Astrocyte (in vitro differentiated cells and primary cell): ENCODE data around the gene ZHX3. TPM values are rescaled to one million over a fixed set of nuclear protein-coding genes. Genes with fewer than 3 reads are reported as not detected.
A peak's percentile ranks its signal among the peaks of the same experiment; 100 is the strongest.

Experiments used
- DNase-seq: peaks from one replicate; pipeline ENCODE4 v3.0.0-alpha.2; 2010; ENCODE audit warnings: low read depth
- FAIRE-seq: peaks from 2 replicates; lab custom pipeline; 2011; peaks lifted over from hg19 to GRCh38; lab: Jason Lieb, UNC
- H2AFZ ChIP-seq: 2 replicates; pipeline ENCODE4 v1.6.0; 2012; ENCODE audit warnings: low read depth, low read length, inconsistent platforms
- H3K27ac ChIP-seq: 2 replicates; pipeline ENCODE4 v1.5.1; 2011; ENCODE audit warnings: low read depth, low read length, inconsistent platforms
- H3K27me3 ChIP-seq: 2 replicates; pipeline ENCODE4 v1.6.0; 2011; ENCODE audit warnings: low read length, inconsistent platforms; ENCODE audit not compliant: insufficient read depth
- H3K36me3 ChIP-seq: 2 replicates; pipeline ENCODE4 v1.5.1; 2011; ENCODE audit warnings: low read length, inconsistent platforms; ENCODE audit not compliant: insufficient read depth
- H3K4me1 ChIP-seq: 2 replicates; pipeline ENCODE4 v1.5.1; 2011; ENCODE audit warnings: low read length, inconsistent platforms; ENCODE audit not compliant: insufficient read depth
- H3K4me2 ChIP-seq: 2 replicates; pipeline ENCODE4 v1.6.0; 2012; ENCODE audit warnings: low read length, inconsistent platforms
- H3K4me3 ChIP-seq: 2 replicates; pipeline ENCODE4 v1.5.1; 2011; ENCODE audit warnings: low read depth, mild to moderate bottlenecking, low read length, inconsistent platforms; ENCODE audit not compliant: insufficient read depth
- H3K79me2 ChIP-seq: 2 replicates; pipeline ENCODE4 v1.6.0; 2012; ENCODE audit warnings: mild to moderate bottlenecking, low read length, inconsistent platforms; ENCODE audit not compliant: insufficient read depth
- H3K9ac ChIP-seq: 2 replicates; pipeline ENCODE4 v1.6.0; 2012; ENCODE audit warnings: mild to moderate bottlenecking, low read length, inconsistent platforms
- H3K9me3 ChIP-seq: 2 replicates; pipeline ENCODE4 v1.5.1; 2012; ENCODE audit warnings: low read depth, mild to moderate bottlenecking, low read length, inconsistent platforms; ENCODE audit not compliant: insufficient read depth
- H4K20me1 ChIP-seq: 2 replicates; pipeline ENCODE4 v1.6.0; 2012; ENCODE audit warnings: low read length, inconsistent platforms; ENCODE audit not compliant: insufficient read depth
- H3K27ac Mint-ChIP-seq: one replicate; pipeline ENCODE4 v1.8.0; 2021; ENCODE audit warnings: mild to moderate bottlenecking, mixed read lengths; ENCODE audit not compliant: unreplicated experiment
- H3K27me3 Mint-ChIP-seq: one replicate; pipeline ENCODE4 v1.8.0; 2021; ENCODE audit warnings: low read depth, mixed read lengths; ENCODE audit not compliant: unreplicated experiment
- H3K36me3 Mint-ChIP-seq: one replicate; pipeline ENCODE4 v1.8.0; 2021; ENCODE audit warnings: low read depth, mixed read lengths; ENCODE audit not compliant: unreplicated experiment
- H3K4me1 Mint-ChIP-seq: one replicate; pipeline ENCODE4 v1.8.0; 2021; ENCODE audit warnings: low read depth, mixed read lengths; ENCODE audit not compliant: unreplicated experiment
- H3K4me3 Mint-ChIP-seq: one replicate; pipeline ENCODE4 v1.8.0; 2021; ENCODE audit warnings: mild to moderate bottlenecking, moderate library complexity, mixed read lengths; ENCODE audit not compliant: unreplicated experiment
- H3K9me3 Mint-ChIP-seq: one replicate; pipeline ENCODE4 v1.8.0; 2021; ENCODE audit warnings: mild to moderate bottlenecking, mixed read lengths; ENCODE audit not compliant: unreplicated experiment
- CTCF ChIP-seq: IDR thresholded peaks from 2 replicates; pipeline ENCODE4 v1.5.1; 2011; ENCODE audit warnings: low read depth, mild to moderate bottlenecking, inconsistent platforms, low read length, moderate library complexity; ENCODE audit not compliant: insufficient read depth
- EZH2 ChIP-seq: IDR thresholded peaks from 2 replicates; pipeline ENCODE4 v1.6.1; 2012; ENCODE audit warnings: mild to moderate bottlenecking, low read length, inconsistent platforms; ENCODE audit not compliant: insufficient read depth
- total RNA-seq: library from RNA; stranded (reverse); gene quantifications from 2 replicates; pipeline ENCODE4 v1.2.1, GENCODE V29; 2021

The ZHX3 gene
- total RNA-seq, 1 donor from 2014 or later: 41.6 TPM

- Histone ChIP-seq H3K27ac (no peak overlapping the region), H3K36me3 (no peaks in the 10 kb centered on the region), H3K4me1 (peaks cover 21% of the 10 kb centered on the region), H3K79me2 (no peaks in the 10 kb centered on the region), H3K27me3 (no peaks in the 10 kb centered on the region), H2AFZ (peak overlapping the region; percentile 24), H3K9me3 (no peaks in the 10 kb centered on the region), H4K20me1 (no peaks in the 10 kb centered on the region), H3K4me3 (no peak overlapping the region), H3K4me2 (no peak overlapping the region), H3K9ac (no peak overlapping the region)
- no peak for DNase-seq
- H3K9me3 Mint-ChIP-seq: no peaks in the 10 kb centered on the region
- H3K4me3 Mint-ChIP-seq: no peak overlapping the region
- no peak for TF ChIP-seq CTCF
- TF ChIP-seq EZH2: no peak
- H3K4me1 Mint-ChIP-seq: peaks cover 28% of the 10 kb centered on the region
- no peaks in the 10 kb centered on the region for H3K36me3 Mint-ChIP-seq
- H3K27me3 Mint-ChIP-seq: no peaks in the 10 kb centered on the region
- FAIRE-seq: no peak
- peak overlapping the region; percentile 44 for H3K27ac Mint-ChIP-seq
These were observed 9.6 kb upstream of the ZHX3 start for GRCh38 chr20:41327178-41327577.

- H3K27ac ChIP-seq: no peak overlapping the region
- peaks cover 9% of the 10 kb centered on the region for H3K4me1 ChIP-seq
- H3K79me2 ChIP-seq: peaks cover 3% of the 10 kb centered on the region
- DNase-seq (no peak), FAIRE-seq (no peak)
- H3K4me3 Mint-ChIP-seq: no peak overlapping the region
- H3K4me2 ChIP-seq: no peak overlapping the region
- H4K20me1 ChIP-seq: no peaks in the 10 kb centered on the region
- no peak overlapping the region for H3K4me3 ChIP-seq
- no peak for TF ChIP-seq CTCF
- no peak for TF ChIP-seq EZH2
- H3K9me3 ChIP-seq: no peaks in the 10 kb centered on the region
- no peak overlapping the region for H3K27ac Mint-ChIP-seq
- no peak overlapping the region for H3K9ac ChIP-seq
- H3K27me3 Mint-ChIP-seq: no peaks in the 10 kb centered on the region
- H3K9me3 Mint-ChIP-seq: no peaks in the 10 kb centered on the region
- H3K36me3 ChIP-seq: no peaks in the 10 kb centered on the region
- H3K27me3 ChIP-seq: no peaks in the 10 kb centered on the region
- no peak overlapping the region for H2AFZ ChIP-seq
- peaks cover 11% of the 10 kb centered on the region for H3K4me1 Mint-ChIP-seq
- peaks cover 1% of the 10 kb centered on the region for H3K36me3 Mint-ChIP-seq
These were observed 3.4 kb upstream of the ZHX3 start for GRCh38 chr20:41320976-41321375.

DNA sequence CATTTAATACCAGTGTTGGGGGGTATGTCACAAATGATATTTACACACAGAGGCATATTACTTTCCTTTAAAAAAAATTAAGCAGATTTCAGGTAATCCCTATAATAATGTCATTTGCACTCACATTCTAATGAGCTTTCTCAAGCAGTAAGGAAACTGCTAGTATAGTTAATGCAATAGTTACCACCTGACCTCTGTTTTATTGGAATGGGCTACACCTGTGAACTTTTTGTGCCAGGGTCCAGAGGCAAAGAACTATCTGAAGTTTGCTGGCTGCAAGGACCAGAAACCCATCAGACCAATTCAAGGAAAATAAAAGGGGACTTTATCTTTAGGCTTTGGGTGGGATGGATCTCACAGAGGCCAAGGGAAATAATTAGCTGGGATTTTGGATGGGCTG is 2.9 kb upstream of the ZHX3 start:
- no peak for DNase-seq
- Histone ChIP-seq H4K20me1 (no peaks in the 10 kb centered on the region), H3K4me3 (no peak overlapping the region), H3K27ac (no peak overlapping the region), H2AFZ (no peak overlapping the region), H3K4me2 (no peak overlapping the region), H3K9ac (no peak overlapping the region), H3K79me2 (peaks cover 8% of the 10 kb centered on the region), H3K9me3 (no peaks in the 10 kb centered on the region), H3K36me3 (no peaks in the 10 kb centered on the region), H3K4me1 (peaks cover 14% of the 10 kb centered on the region), H3K27me3 (no peaks in the 10 kb centered on the region)
- no peak overlapping the region for H3K4me3 Mint-ChIP-seq
- TF ChIP-seq CTCF: no peak
- no peak for TF ChIP-seq EZH2
- H3K4me1 Mint-ChIP-seq: peaks cover 15% of the 10 kb centered on the region
- no peak for FAIRE-seq
- H3K9me3 Mint-ChIP-seq: no peaks in the 10 kb centered on the region
- peaks cover 1% of the 10 kb centered on the region for H3K36me3 Mint-ChIP-seq
- no peak overlapping the region for H3K27ac Mint-ChIP-seq
- no peaks in the 10 kb centered on the region for H3K27me3 Mint-ChIP-seq
